ENCODE measurements around the gene MED19.

MED19 gene

GRCh38 chr11:57704932-57705331 lies 7.1 kb downstream of the MED19 start:
- TF ChIP-seq ARNTL (CRISPR knock-in tag; IDR thresholded peaks at IDR 0.05; ENCODE audit: borderline replicate concordance, low read depth) (no peak), PPARA (CRISPR knock-in tag; IDR thresholded peaks at IDR 0.05; ENCODE audit: borderline replicate concordance) (no peak), BACH2 (CRISPR knock-in tag; IDR thresholded peaks at IDR 0.05; ENCODE audit: borderline replicate concordance) (no peak), ZNF8 (CRISPR knock-in tag; IDR thresholded peaks at IDR 0.05) (no peak), ZC3H10 (CRISPR knock-in tag; IDR thresholded peaks at IDR 0.05) (no peak)
- ATAC-seq, result no peak

GRCh38 chr11:57703341-57703740 lies 8.7 kb downstream of the MED19 start:
- no peak for TF ChIP-seq ZC3H10 (CRISPR knock-in tag; IDR thresholded peaks at IDR 0.05)
- no peak for TF ChIP-seq TCF4 (CRISPR knock-in tag; IDR thresholded peaks at IDR 0.05; ENCODE audit: borderline replicate concordance)
- no peak for TF ChIP-seq PATZ1 (CRISPR knock-in tag; IDR thresholded peaks at IDR 0.05; ENCODE audit: borderline replicate concordance)
- TF ChIP-seq RARB (CRISPR knock-in tag; IDR thresholded peaks at IDR 0.05), result no peak
- TF ChIP-seq CSRNP3 (CRISPR knock-in tag; IDR thresholded peaks at IDR 0.05), result no peak
- no peak for TF ChIP-seq ISL1 (CRISPR knock-in tag; IDR thresholded peaks at IDR 0.05)
- no peak for TF ChIP-seq CSDC2 (CRISPR knock-in tag; IDR thresholded peaks at IDR 0.05)
- no peak for TF ChIP-seq PPARA (CRISPR knock-in tag; IDR thresholded peaks at IDR 0.05; ENCODE audit: borderline replicate concordance)
- TF ChIP-seq ZNF70 (CRISPR knock-in tag; IDR thresholded peaks at IDR 0.05), result no peak
- TF ChIP-seq TOX (CRISPR knock-in tag; IDR thresholded peaks at IDR 0.05; ENCODE audit: borderline replicate concordance), result no peak
- no peak for TF ChIP-seq ZFP30 (CRISPR knock-in tag; IDR thresholded peaks at IDR 0.05)
- no peak for TF ChIP-seq BACH2 (CRISPR knock-in tag; IDR thresholded peaks at IDR 0.05; ENCODE audit: borderline replicate concordance)
- TF ChIP-seq GLIS3 (CRISPR knock-in tag; IDR thresholded peaks at IDR 0.05), result no peak
- no peak for TF ChIP-seq ZFP3 (CRISPR knock-in tag; IDR thresholded peaks at IDR 0.05)
- ATAC-seq, result no peak

- TF ChIP-seq ZFP30 (CRISPR knock-in tag; IDR thresholded peaks at IDR 0.05) (no peak), PPARA (CRISPR knock-in tag; IDR thresholded peaks at IDR 0.05; ENCODE audit: borderline replicate concordance) (no peak), ZC3H10 (CRISPR knock-in tag; IDR thresholded peaks at IDR 0.05) (no peak), SNAI2 (CRISPR knock-in tag; IDR thresholded peaks at IDR 0.05) (no peak), PATZ1 (CRISPR knock-in tag; IDR thresholded peaks at IDR 0.05; ENCODE audit: borderline replicate concordance) (no peak), BACH2 (CRISPR knock-in tag; IDR thresholded peaks at IDR 0.05; ENCODE audit: borderline replicate concordance) (no peak), ZNF8 (CRISPR knock-in tag; IDR thresholded peaks at IDR 0.05) (no peak), GLIS3 (CRISPR knock-in tag; IDR thresholded peaks at IDR 0.05) (no peak), ZFP3 (CRISPR knock-in tag; IDR thresholded peaks at IDR 0.05) (no peak), RARB (CRISPR knock-in tag; IDR thresholded peaks at IDR 0.05) (no peak), OSR1 (CRISPR knock-in tag; IDR thresholded peaks at IDR 0.05) (no peak), ISL1 (CRISPR knock-in tag; IDR thresholded peaks at IDR 0.05) (no peak), TOX (CRISPR knock-in tag; IDR thresholded peaks at IDR 0.05; ENCODE audit: borderline replicate concordance) (no peak), ZNF565 (CRISPR knock-in tag; conservative IDR thresholded peaks at IDR 0.05; ENCODE audit: low read depth) (no peak)
- ATAC-seq, result no peak
Measured at GRCh38 chr11:57700425-57700824, 11.6 kb downstream of the MED19 start.

- no peak for ATAC-seq
- TF ChIP-seq TSHZ2 (CRISPR knock-in tag; IDR thresholded peaks at IDR 0.05) (no peak), PPARA (CRISPR knock-in tag; IDR thresholded peaks at IDR 0.05; ENCODE audit: borderline replicate concordance) (no peak), CREB5 (CRISPR knock-in tag; IDR thresholded peaks at IDR 0.05; ENCODE audit: low read depth) (no peak), TCF4 (CRISPR knock-in tag; IDR thresholded peaks at IDR 0.05; ENCODE audit: borderline replicate concordance) (no peak), POU6F1 (CRISPR knock-in tag; IDR thresholded peaks at IDR 0.05; ENCODE audit: borderline replicate concordance, low read depth) (no peak), CSRNP3 (CRISPR knock-in tag; IDR thresholded peaks at IDR 0.05) (no peak), ZNF70 (CRISPR knock-in tag; IDR thresholded peaks at IDR 0.05) (no peak), ZNF8 (CRISPR knock-in tag; IDR thresholded peaks at IDR 0.05) (no peak), ZFP3 (CRISPR knock-in tag; IDR thresholded peaks at IDR 0.05) (no peak), ISL1 (CRISPR knock-in tag; IDR thresholded peaks at IDR 0.05) (no peak), SNAI2 (CRISPR knock-in tag; IDR thresholded peaks at IDR 0.05) (no peak), BACH2 (CRISPR knock-in tag; IDR thresholded peaks at IDR 0.05; ENCODE audit: borderline replicate concordance) (no peak)
Measured at GRCh38 chr11:57699813-57700212, 12.2 kb downstream of the MED19 start.

Measured in SK-N-SH treated with all-trans-retinoic acid at 6 μM for 48 hours (cell line).